ENCODE measurements around the gene ABHD10. TPM values are rescaled to one million over a fixed set of nuclear protein-coding genes. Genes with fewer than 3 reads are reported as not detected.

ABHD10 gene
- total and polyA plus RNA-seq, 10 donors: 24.2 to 34.8 (median 28.3) TPM

- 90 to 97% (median 93%) methylated on average over 2 of the region's 2 CpGs for WGBS, 5 donors
- TF ChIP-seq POLR2A (IDR thresholded peaks at IDR 0.05) (no peak), CTCF (IDR thresholded peaks at IDR 0.05 in 8 of 11, conservative IDR thresholded peaks at IDR 0.05 in 3 of 11) (no peak), POLR2AphosphoS5 (IDR thresholded peaks at IDR 0.05) (no peak)
- intact Hi-C loops (cut with DNase I; ENCODE audit: low total_unique reads): no loop called here
- Histone ChIP-seq H3K4me3 (no peak overlapping the region), H3K36me3 (peaks cover 0 to 46% (median 14%) of the 10 kb centered on the region in 6 donors), H3K4me1 (no peaks in the 10 kb centered on the region), H3K27ac (no peak overlapping the region), H3K27me3 (replicated peaks in 1 of 7) (no peaks in the 10 kb centered on the region), H3K9me3 (no peaks in the 10 kb centered on the region)
- no peak for DNase-seq
These were observed 35.3 kb upstream of the ABHD10 start for GRCh38 chr3:111943533-111943932.

GRCh38 chr3:111944372-111944771 lies 34.5 kb upstream of the ABHD10 start:
- TF ChIP-seq POLR2A (IDR thresholded peaks at IDR 0.05): no peak
- TF ChIP-seq CTCF (IDR thresholded peaks at IDR 0.05 in 8 of 11, conservative IDR thresholded peaks at IDR 0.05 in 3 of 11): no peak
- H3K4me3 ChIP-seq: no peak overlapping the region
- DNase-seq: no peak
- no peaks in the 10 kb centered on the region for H3K9me3 ChIP-seq
- peaks cover 0 to 45% (median 13%) of the 10 kb centered on the region in 6 donors for H3K36me3 ChIP-seq
- intact Hi-C loops (cut with DNase I; ENCODE audit: low total_unique reads): no loop called here
- 89 to 100% (median 97%) methylated on average over 4 of the region's 4 CpGs for WGBS, 5 donors
- no peak overlapping the region for H3K27ac ChIP-seq
- H3K27me3 ChIP-seq (replicated peaks in 1 of 7): no peaks in the 10 kb centered on the region
- no peaks in the 10 kb centered on the region for H3K4me1 ChIP-seq

- H3K4me1 ChIP-seq: no peaks in the 10 kb centered on the region
- DNase-seq: no peak
- H3K27ac ChIP-seq: no peak overlapping the region
- H3K27me3 ChIP-seq (replicated peaks in 1 of 7): no peaks in the 10 kb centered on the region
- WGBS, 5 donors: 65 to 88% (median 75%) methylated on average over 1 of the region's 1 CpG
- H3K36me3 ChIP-seq: peaks cover 0 to 23% (median 0%) of the 10 kb centered on the region in 6 donors
- TF ChIP-seq POLR2A (IDR thresholded peaks at IDR 0.05): no peak
- no peak for TF ChIP-seq CTCF (IDR thresholded peaks at IDR 0.05 in 8 of 11, conservative IDR thresholded peaks at IDR 0.05 in 3 of 11)
- no peak for TF ChIP-seq POLR2AphosphoS5 (IDR thresholded peaks at IDR 0.05)
- H3K4me3 ChIP-seq: no peak overlapping the region
- intact Hi-C loops (cut with DNase I; ENCODE audit: low total_unique reads): no loop called here
- H3K9me3 ChIP-seq: no peaks in the 10 kb centered on the region
These were observed 31.6 kb upstream of the ABHD10 start for GRCh38 chr3:111947231-111947630.

- whole genome bisulfite sequencing, 5 donors: 88 to 94% (median 93%) methylated on average over 9 of the region's 9 CpGs
- no peak overlapping the region for H3K4me3 ChIP-seq
- intact Hi-C loops (cut with DNase I; ENCODE audit: low total_unique reads): no loop called here
- H3K27me3 ChIP-seq (replicated peaks in 1 of 7): no peaks in the 10 kb centered on the region
- no peak for TF ChIP-seq POLR2AphosphoS5 (IDR thresholded peaks at IDR 0.05)
- TF ChIP-seq CTCF (IDR thresholded peaks at IDR 0.05 in 8 of 11, conservative IDR thresholded peaks at IDR 0.05 in 3 of 11): no peak
- no peak for TF ChIP-seq POLR2A (IDR thresholded peaks at IDR 0.05)
- no peak for DNase-seq
- no peaks in the 10 kb centered on the region for H3K9me3 ChIP-seq
- no peaks in the 10 kb centered on the region for H3K4me1 ChIP-seq
- peaks cover 0 to 35% (median 0%) of the 10 kb centered on the region in 6 donors for H3K36me3 ChIP-seq
- H3K27ac ChIP-seq: no peak overlapping the region
These were observed 30.0 kb upstream of the ABHD10 start for GRCh38 chr3:111948786-111949185.
